Erythroblast (primary cell): ENCODE data around the gene MADD.

Experiments
- GATA1 ChIP-seq: IDR thresholded peaks from 2 replicates; pipeline ENCODE4 v1.6.1; 2011; ENCODE audit warnings: low read depth, mild to moderate bottlenecking, control low read depth, low read length, moderate library complexity
- POLR2A ChIP-seq: IDR thresholded peaks from 2 replicates; pipeline ENCODE4 v1.6.1; 2011; ENCODE audit warnings: mild to moderate bottlenecking, low read length

DNA sequence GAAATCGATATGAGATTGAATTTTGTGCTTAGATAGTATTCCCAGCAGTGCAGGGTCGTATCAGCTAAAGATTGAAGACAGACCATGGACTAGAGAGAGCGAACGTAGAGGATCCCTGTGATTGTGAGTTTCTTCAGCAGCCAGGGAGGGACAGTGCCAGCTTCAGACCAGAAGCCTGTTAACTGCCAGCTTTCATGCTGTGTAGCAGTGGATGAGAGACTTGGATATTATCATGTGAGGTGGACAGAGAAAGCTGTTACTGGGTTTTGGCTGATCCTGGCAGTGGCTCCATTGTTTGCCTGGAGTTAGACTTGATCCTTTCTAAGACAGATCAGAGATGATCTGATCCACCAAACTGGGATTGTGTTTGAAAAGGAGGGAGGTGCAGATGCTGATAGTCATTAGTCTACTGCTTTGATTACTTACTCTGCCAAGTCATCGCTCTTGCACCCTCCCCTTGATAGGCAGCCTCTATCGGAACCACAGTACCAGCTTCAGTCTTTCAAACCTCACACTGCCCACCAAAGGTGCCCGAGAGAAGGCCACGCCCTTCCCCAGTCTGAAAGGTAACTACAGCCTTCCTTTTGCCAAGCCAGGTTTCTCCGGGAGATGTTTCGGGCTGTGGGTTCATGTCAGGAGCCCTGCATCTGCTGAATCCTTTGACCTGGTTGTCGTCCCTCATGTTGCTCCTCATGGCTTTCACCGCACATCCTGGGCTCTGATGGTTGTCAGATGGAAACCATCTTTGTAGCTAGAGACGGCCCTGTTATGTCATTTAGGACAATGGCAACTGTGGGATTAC, 16.2 kb downstream of the MADD start:
- TF ChIP-seq POLR2A (no peak), GATA1 (no peak)
